ENCODE results near the gene BAAT.

BAAT gene

GRCh38 chr9:101323129-101323528 is 61.7 kb downstream of the BAAT start:
- Histone ChIP-seq H2AFZ (ENCODE audit: low read depth, low read length) (no peak overlapping the region), H3K36me3 (replicated peaks; ENCODE audit: low read depth, low read length) (no peaks in the 10 kb centered on the region), H3K4me2 (ENCODE audit: low read length) (no peak overlapping the region), H3K27ac (ENCODE audit: low read length) (no peak overlapping the region), H4K20me1 (ENCODE audit: insufficient read depth, low read length) (no peaks in the 10 kb centered on the region), H3K79me2 (ENCODE audit: low read length) (no peaks in the 10 kb centered on the region), H3K9me3 (ENCODE audit: insufficient read depth, low read length) (no peaks in the 10 kb centered on the region), H3K27me3 (ENCODE audit: low read depth, low read length) (no peaks in the 10 kb centered on the region), H3K4me1 (ENCODE audit: low read length) (no peaks in the 10 kb centered on the region), H3K4me3 (ENCODE audit: low read length) (no peak overlapping the region), H3K9ac (ENCODE audit: low read length) (no peak overlapping the region)
- no peak for TF ChIP-seq CTCF (IDR thresholded peaks at IDR 0.05; ENCODE audit: low read depth, low read length)
- TF ChIP-seq EZH2phosphoT487 (IDR thresholded peaks at IDR 0.05; ENCODE audit: low read depth) = no peak

- Histone ChIP-seq H3K9me3 (ENCODE audit: insufficient read depth, low read length) (no peaks in the 10 kb centered on the region), H3K79me2 (ENCODE audit: low read length) (no peaks in the 10 kb centered on the region), H3K4me3 (ENCODE audit: low read length) (no peak overlapping the region), H3K36me3 (replicated peaks; ENCODE audit: low read depth, low read length) (no peaks in the 10 kb centered on the region), H3K4me1 (ENCODE audit: low read length) (no peaks in the 10 kb centered on the region), H3K9ac (ENCODE audit: low read length) (no peak overlapping the region), H3K27me3 (ENCODE audit: low read depth, low read length) (no peaks in the 10 kb centered on the region), H3K4me2 (ENCODE audit: low read length) (no peak overlapping the region), H2AFZ (ENCODE audit: low read depth, low read length) (no peak overlapping the region), H3K27ac (ENCODE audit: low read length) (no peak overlapping the region), H4K20me1 (ENCODE audit: insufficient read depth, low read length) (no peaks in the 10 kb centered on the region)
- TF ChIP-seq CTCF (IDR thresholded peaks at IDR 0.05; ENCODE audit: low read depth, low read length) = no peak
- no peak for TF ChIP-seq EZH2phosphoT487 (IDR thresholded peaks at IDR 0.05; ENCODE audit: low read depth)
Measured at GRCh38 chr9:101317735-101318134, 67.1 kb downstream of the BAAT start.

GRCh38 chr9:101315112-101315450 is 69.7 kb downstream of the BAAT start:
- no peaks in the 10 kb centered on the region for H3K36me3 ChIP-seq (replicated peaks; ENCODE audit: low read depth, low read length)
- no peaks in the 10 kb centered on the region for H3K4me1 ChIP-seq (ENCODE audit: low read length)
- H3K4me2 ChIP-seq (ENCODE audit: low read length) = no peak overlapping the region
- H3K9me3 ChIP-seq (ENCODE audit: insufficient read depth, low read length) = no peaks in the 10 kb centered on the region
- H3K79me2 ChIP-seq (ENCODE audit: low read length) = no peaks in the 10 kb centered on the region
- H3K4me3 ChIP-seq (ENCODE audit: low read length) = no peak overlapping the region
- TF ChIP-seq CTCF (IDR thresholded peaks at IDR 0.05; ENCODE audit: low read depth, low read length) = no peak
- no peak for TF ChIP-seq EZH2phosphoT487 (IDR thresholded peaks at IDR 0.05; ENCODE audit: low read depth)
- no peaks in the 10 kb centered on the region for H4K20me1 ChIP-seq (ENCODE audit: insufficient read depth, low read length)
- H2AFZ ChIP-seq (ENCODE audit: low read depth, low read length) = no peak overlapping the region
- no peak overlapping the region for H3K9ac ChIP-seq (ENCODE audit: low read length)
- peaks cover 11% of the 10 kb centered on the region for H3K27me3 ChIP-seq (ENCODE audit: low read depth, low read length)
- H3K27ac ChIP-seq (ENCODE audit: low read length) = no peak overlapping the region

- no peak overlapping the region for H3K4me2 ChIP-seq (ENCODE audit: low read length)
- H4K20me1 ChIP-seq (ENCODE audit: insufficient read depth, low read length) = no peaks in the 10 kb centered on the region
- peaks cover 28% of the 10 kb centered on the region for H3K27me3 ChIP-seq (ENCODE audit: low read depth, low read length)
- H3K79me2 ChIP-seq (ENCODE audit: low read length) = no peaks in the 10 kb centered on the region
- no peak overlapping the region for H3K4me3 ChIP-seq (ENCODE audit: low read length)
- TF ChIP-seq EZH2phosphoT487 (IDR thresholded peaks at IDR 0.05; ENCODE audit: low read depth) (no peak), CTCF (IDR thresholded peaks at IDR 0.05; ENCODE audit: low read depth, low read length) (no peak)
- no peak overlapping the region for H3K27ac ChIP-seq (ENCODE audit: low read length)
- H3K9ac ChIP-seq (ENCODE audit: low read length) = no peak overlapping the region
- no peaks in the 10 kb centered on the region for H3K4me1 ChIP-seq (ENCODE audit: low read length)
- no peak overlapping the region for H2AFZ ChIP-seq (ENCODE audit: low read depth, low read length)
- H3K36me3 ChIP-seq (replicated peaks; ENCODE audit: low read depth, low read length) = no peaks in the 10 kb centered on the region
- H3K9me3 ChIP-seq (ENCODE audit: insufficient read depth, low read length) = no peaks in the 10 kb centered on the region
Measured at GRCh38 chr9:101312661-101313060, 72.1 kb downstream of the BAAT start.

All from OCI-LY3 (cell line).